GM19240 (cell line): Measurements from ENCODE around the gene ANAPC16.
"Not testable (repeated sequence)": the region's sequence is repeated elsewhere in the genome, so short reads cannot be mapped to it uniquely, and the experiment has no call there.

Experiments
- DNase-seq: peaks from one replicate; pipeline ENCODE4 v3.0.0; 2011; ENCODE audit warnings: low spot score; ENCODE audit not compliant: insufficient read length

Gene ANAPC16

GRCh38 chr10:72261784-72262404, 46.1 kb downstream of the ANAPC16 start:
- DNase-seq, result no peak

GRCh38 chr10:72263613-72264241, 47.9 kb downstream of the ANAPC16 start:
- no peak for DNase-seq

- no peak for DNase-seq
Measured at GRCh38 chr10:72264536-72264935, 48.7 kb downstream of the ANAPC16 start.

GRCh38 chr10:72265508-72265907, 49.7 kb downstream of the ANAPC16 start:
- DNase-seq, result no peak

- no peak for DNase-seq
Measured at GRCh38 chr10:72265990-72266865, 50.4 kb downstream of the ANAPC16 start.

GRCh38 chr10:72267381-72267780, 51.6 kb downstream of the ANAPC16 start:
- DNase-seq, result no peak

DNA sequence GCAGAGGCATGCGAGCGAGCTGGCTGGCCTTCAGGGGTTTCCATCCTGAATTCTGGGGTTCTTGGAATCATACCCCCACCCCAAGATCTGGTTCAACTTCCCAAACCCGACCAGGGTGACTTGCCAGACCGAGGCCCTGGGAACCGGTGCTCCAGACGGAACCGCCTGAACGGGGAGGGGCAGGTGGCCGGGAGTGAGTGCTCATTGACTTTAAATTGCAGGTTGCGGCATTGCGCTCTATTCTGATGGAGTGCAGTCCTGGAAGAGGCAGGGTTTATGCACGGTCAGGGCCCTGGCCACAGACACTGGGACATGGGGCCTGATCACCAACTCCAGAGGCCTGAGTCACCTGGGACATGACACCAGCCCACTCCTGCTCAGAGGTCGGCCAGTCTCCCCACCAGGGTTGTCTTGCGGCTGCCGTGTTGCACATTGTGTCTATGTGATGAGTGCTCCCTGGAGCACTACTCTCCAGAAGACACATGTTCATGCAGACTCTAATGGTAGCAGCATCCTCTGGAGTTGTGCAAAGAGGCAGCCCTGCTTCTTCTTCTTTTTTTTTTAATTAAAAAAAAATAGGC, 52.1 kb downstream of the ANAPC16 start:
- DNase-seq, result no peak

DNA sequence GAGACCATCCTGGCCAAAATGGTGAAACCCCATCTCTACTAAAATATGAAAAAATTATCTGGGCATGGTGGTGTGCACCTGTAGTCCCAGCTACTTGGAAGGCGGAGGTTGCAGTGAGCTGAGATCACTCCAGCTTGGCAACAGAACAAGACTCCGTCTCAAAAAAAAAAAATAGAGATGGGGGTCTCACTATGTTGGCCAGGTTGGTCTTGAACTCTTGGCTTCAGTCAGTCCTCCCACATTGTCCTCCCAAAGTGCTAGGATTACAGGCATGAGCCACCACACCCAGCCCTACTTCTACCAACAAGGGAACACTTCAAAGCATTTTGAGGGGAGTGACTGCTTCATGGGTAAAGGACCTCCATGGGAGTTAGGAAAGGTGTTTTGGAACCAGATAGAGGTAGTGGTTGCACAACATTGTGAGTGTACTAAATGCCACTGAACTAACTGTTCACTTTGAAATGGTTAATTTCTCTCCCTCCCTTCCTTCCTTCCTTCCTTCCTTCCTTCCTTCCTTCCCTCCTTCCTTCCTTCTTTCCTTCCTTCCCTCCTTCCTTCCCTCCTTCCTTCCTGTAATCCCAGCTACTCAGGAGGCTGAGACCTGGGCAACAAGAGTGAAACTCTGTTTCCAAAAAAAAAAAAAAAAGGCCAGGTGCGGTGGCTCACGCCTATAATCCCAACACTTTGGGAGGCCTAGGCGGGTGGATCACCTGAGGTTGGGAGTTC, 52.8 kb downstream of the ANAPC16 start:
- not testable (repeated sequence) for DNase-seq

GRCh38 chr10:72270607-72271281, 54.9 kb downstream of the ANAPC16 start:
- no peak for DNase-seq

DNA sequence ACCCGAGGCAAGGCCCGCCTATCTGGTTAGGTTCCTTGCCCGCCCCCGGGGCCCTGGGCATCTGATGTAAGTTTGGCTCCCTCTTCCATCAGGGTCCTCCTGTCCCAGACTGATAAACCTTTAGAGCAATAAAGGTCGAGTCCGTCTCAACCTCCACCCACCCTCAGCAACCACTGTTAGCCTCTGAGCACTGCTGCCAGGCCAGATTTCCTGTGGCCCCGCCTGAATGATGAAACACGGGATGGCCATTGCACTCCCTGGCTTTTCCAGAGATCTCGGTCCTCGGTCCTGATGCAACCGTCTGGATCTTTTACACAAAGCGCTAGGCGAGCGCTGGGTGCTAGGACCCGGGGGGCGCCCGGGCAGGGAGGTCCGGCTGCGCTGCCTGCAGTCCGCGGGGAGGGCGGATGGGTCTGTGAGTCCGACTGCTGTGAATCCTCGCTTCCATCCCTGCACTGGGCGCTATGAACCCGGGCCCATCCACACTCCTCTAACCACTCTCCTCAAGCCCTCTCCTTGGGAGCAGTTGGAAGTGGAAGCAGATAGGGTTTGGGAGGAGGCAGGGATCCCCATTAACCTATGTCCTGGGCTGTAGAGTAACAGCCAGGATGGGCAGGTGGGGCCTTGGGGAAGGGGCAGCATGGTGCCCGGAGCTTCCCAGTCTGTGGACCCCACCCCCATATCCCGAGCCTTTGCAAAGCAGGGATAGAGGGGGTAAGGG, 57.0 kb downstream of the ANAPC16 start:
- DNase-seq, result peak; percentile 44

DNA sequence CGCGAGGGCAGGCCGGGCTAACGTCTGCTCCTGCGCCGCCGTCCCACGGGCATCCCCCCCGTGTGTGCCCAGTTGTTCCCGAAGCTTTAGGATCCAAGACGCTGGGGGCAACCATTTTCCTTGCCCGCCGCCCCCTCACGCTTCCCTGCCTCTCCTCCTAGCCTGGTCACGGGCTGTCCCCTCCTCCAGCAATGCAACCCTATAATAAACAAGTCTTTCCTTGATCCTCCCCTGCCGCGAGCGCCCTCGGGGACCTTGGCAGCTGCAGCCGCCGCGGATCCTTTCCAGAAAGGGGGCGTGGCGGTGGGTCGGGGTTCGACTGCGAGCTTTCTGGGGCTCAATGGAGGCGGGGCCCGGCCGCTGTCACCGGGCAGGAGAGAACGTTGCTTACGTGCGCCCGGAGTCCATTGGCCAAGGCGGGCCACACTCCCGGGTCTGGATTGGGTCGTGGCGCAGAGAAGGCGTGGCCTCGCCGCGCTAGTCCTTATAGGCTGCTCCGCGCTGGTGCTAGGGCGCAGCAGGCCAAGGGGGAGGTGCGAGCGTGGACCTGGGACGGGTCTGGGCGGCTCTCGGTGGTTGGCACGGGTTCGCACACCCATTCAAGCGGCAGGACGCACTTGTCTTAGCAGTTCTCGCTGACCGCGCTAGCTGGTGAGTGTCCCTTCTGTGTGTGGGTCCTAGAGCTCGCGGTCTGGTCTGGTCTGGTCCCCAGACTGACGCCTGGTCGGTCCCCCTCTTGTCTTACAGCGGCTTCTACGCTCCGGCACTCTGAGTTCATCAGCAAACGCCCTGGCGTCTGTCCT, 57.8 kb downstream of the ANAPC16 start, which contains the start of gene DDIT4:
DDIT4 (plus strand) TSS at position 515 of the 803 bp plus-strand sequence. CDS start 293 bp downstream, outside the sequence.
- peak; percentile 96 for DNase-seq

- DNase-seq, result no peak
Measured at GRCh38 chr10:72274213-72274729, 58.5 kb downstream of the ANAPC16 start.

GRCh38 chr10:72274730-72275350, 59.0 kb downstream of the ANAPC16 start:
- no peak for DNase-seq

- DNase-seq, result no peak
Measured at GRCh38 chr10:72275351-72276012, 59.7 kb downstream of the ANAPC16 start.

- no peak for DNase-seq
Measured at GRCh38 chr10:72276013-72276387, 60.2 kb downstream of the ANAPC16 start.

- DNase-seq, result no peak
Measured at GRCh38 chr10:72276421-72277339, 60.9 kb downstream of the ANAPC16 start.
